ENCODE data around the gene SMOC1. TPM values are rescaled to one million over a fixed set of nuclear protein-coding genes. Genes with fewer than 3 reads are reported as not detected.

Gene SMOC1
- total RNA-seq, 1 donor from 2014 or later: 75.6 TPM

DNA sequence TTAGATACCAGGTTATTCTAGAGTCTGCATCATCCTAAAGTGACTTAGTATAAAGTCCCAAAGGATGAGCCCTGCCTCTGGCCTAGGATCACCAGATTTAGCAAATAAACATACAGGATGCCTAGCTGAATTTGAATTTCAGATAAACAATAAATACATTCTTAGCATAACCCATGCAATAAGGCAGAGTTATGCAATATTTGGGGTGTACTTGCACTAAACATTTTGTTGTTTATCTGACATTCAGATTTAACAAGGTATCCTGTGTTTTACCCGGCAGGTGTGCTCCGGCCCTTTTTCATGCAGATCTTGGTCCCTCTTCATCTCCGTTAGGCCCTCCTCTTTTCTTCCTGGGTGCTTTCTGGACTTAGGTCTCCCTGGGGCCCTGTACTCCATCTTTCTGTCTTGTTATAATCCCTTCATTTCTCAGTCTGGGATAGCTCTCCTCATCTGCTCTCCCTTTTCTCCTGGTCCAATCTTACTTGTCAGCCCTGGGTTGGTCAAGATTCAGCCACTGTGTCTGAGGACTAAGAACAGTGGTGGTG is 18.1 kb upstream of the SMOC1 start:
- ATAC-seq (no peak), DNase-seq (ENCODE audit: low spot score) (no peak)

DNA sequence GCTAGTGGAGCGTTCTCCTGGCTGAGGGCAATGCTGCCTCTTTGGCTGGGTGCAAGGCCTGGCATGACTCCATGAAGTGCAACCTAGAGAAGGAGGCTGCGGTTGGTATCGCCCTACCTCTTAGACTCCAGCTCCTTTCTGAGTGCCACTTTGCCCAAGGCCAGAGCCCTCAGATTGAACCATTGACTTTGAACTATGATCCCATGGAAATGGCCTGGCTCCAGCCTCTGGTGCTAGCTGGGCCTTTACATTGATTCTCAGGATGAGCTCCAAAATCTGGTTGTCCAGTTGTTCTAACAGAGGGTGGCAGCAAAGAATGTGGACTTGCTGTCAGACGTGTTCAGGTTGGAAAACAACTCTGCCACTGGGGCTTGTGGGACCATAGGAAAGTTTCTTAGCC is 16.1 kb upstream of the SMOC1 start:
- ATAC-seq (peak; percentile 97), DNase-seq (ENCODE audit: low spot score) (peak; percentile 83)

DNA sequence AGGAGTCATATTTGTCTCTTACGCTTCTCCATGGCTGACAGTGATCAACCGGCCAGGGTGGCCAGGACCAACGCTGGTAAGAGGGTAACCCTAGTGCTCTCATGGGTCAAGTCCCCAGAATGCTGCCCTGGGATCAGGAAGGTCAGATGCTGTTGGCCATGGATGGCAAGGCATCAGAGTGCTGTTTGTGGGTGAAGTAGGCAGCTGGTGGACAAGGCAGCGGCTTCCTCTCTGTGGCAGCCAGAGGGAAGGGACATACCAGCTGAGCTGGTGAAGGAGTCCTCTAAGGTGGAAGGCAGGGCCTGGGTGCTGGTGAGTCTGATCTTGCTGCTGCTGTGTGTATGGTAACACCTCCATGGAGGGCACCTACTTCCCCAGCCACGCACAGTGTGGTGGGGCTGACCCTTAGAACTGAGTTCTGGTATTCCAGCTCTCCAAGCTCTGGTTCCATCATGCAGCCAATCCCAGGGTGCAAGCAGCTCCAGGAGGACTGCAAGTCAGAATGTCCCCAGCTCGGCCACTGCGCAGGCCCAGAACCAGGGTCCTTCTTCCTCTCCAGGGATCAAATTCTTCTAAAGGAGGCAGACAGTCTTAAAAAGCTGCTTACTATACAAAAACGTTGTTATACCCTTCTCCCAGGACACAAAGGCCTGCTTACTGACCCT is 13.4 kb upstream of the SMOC1 start:
- DNase-seq (ENCODE audit: low spot score): no peak
- no peak for ATAC-seq

DNA sequence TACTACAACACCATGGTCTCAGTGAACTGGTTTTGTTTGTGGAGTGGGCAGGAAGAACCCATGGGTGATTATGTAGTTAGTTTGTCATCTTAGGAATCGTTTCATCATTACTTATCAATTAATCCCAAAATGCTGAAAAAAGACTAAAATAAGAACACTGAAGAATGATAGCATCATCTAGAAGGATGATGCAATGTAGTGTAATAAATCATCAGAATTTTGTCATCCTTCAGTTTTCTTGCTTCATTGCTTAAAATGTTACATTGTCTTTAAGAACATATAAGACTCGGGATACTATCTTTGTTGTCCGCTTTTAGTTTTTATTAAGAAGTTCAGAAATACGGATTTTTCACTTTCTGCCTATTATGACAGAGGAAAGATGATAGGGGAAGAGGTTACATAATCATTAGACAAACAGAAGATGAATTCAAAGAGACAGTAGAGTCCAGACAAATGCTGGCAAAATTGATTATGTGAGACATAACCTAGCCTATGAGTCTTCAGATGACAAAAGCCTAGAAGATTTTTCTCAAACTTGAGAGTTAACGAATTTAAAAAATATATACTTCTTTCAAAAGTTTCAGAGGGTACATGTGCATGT is 10.8 kb upstream of the SMOC1 start:
- peak; percentile 68 for ATAC-seq

DNA sequence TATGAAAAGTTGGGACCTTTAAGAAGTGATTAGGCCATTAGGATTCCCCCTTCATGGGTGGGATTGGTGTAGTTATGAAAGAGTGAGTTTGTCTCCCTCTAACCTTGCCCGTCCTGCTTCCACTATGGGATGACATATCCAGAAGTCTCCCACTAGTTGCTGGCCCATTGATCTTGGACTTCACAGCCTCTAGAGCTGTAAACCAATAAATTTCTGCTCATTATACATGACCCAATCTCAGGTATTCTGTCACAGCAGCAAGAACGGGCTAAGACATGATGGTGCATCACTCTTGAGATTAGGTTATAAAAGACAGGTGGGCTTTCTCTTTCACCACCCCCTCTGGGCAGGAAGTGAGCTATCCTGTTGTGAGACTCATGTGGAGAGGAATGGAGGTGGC is 8.6 kb upstream of the SMOC1 start:
- DNase-seq (ENCODE audit: low spot score) (no peak), ATAC-seq (no peak)

More for the DNA sequence above, 10.8 kb upstream of the SMOC1 start:
- no peak for DNase-seq (ENCODE audit: low spot score)

DNA sequence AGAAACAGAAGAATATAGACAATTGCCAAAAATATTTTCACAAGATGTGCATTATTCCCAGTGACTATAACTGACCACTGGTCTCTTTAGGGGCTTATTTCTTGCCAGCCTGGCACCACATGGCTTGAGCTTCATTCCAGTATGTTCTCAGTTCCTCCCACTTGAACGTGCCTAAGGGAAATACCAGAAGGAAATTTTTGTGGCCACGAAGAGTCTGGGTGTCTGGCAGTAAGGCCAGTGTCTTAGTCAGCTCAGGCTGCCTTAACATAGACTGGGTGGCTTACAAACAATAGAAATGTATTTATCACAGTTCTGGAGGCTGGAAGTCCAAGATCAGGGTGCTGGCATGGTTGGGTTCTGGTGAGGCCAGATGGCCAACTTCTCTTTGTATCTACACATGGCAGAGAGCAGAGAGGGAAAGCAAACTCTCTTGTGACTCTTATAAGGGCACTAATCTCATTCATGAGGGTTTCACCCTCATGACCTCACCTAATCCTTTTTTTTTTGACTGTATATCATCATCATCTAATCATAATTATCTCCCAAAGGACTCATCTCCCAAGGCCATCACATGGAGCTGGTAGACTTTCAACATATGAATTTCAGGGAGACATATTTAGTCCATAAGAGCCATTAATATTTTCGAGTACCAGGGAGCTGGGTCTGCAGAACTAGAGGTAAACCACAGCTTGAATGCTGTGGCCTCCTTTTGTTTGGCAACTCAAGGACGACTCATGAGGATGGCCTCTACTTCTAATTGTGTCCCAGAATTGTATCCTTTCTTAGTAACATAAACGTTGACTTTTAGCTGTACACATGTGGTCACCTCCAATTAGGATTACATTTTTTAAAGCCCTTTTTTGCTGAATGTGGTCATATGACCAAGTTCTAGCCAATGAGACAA is 5.1 kb upstream of the SMOC1 start:
- DNase-seq (ENCODE audit: low spot score): no peak
- ATAC-seq: no peak

DNA sequence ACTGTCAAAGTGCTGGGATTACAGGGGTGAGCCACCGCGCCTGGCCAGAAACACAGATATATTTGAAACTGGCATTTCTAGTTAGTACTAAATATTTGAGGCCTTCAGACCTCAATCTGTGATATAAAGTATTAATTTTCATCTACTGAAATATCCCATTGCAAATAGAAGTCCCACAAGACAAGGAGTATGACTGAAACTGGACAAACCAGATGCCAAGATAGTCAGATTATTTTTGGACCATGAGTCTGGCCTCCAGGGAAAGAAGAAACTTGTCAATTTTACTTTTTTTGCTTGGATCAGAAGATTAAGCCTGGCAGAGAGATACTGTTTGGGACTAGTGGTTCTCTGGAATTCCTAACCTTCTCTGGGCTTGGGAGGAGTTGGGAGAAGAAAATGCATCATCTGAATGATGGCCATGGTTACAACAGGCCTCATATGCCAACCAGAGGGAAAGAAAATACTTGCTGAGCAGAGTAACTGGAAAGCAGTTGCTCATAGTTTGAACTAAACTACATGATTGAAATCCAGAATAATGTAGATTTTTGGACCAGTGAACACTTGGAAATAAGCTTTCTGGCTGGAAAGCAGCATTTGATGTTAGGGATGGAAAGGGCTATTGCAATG is 2.9 kb upstream of the SMOC1 start:
- ATAC-seq: no peak
- no peak for DNase-seq (ENCODE audit: low spot score)

DNA sequence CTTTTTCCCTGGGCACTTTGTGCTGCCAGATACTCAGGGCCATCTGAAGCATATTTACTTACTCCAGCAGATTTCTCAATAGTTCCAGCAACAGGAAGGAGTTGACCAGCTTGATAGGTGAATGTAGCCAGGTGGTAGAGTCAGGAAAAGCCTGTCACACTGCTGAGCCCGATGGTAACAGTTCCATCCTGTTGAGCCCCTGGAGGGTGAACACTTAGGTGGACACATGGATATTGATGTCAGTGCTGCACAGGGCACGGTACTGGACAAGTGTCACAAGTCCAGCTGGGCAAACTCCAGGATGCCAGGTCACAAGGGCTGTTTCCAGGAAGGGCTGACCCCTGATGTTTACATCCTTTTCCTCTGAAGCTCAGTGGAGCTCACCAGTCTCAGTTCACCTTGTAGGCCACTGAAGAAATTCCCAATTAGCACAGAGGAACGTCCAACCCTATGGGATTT is 2.3 kb upstream of the SMOC1 start:
- ATAC-seq: peak; percentile 54

GRCh38 chr14:69877492-69877891 is 1.7 kb upstream of the SMOC1 start:
- peak; percentile 52 for ATAC-seq
- DNase-seq (ENCODE audit: low spot score): no peak

More for the DNA sequence above, 2.3 kb upstream of the SMOC1 start:
- peak; percentile 76 for DNase-seq (ENCODE audit: low spot score)

GRCh38 chr14:69878251-69878650 is 965 bp upstream of the SMOC1 start:
- DNase-seq (ENCODE audit: low spot score): no peak
- no peak for ATAC-seq

GRCh38 chr14:69880044-69880487 is 850 bp downstream of the SMOC1 start:
- peak; percentile 73 for DNase-seq (ENCODE audit: low spot score)
- ATAC-seq: peak; percentile 58

DNA sequence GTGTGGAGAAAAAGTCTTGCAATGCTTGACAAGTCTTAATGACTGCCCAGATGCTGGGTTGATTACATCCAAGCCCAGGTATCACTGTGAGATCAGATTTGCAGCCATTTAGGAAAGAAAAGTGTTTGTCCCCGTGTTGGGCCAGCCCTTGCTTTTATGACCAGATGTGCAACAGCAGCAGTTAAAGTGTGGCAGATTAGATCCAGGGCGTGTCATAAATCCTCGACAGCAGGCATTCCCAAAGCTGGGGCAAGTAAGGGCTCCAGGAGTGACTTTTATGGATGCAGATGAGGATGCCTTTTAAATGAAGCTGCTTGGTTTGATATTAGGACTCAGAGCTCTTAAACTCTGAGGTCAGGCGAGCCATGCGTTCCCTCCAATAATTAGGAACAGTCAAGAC is 1.7 kb downstream of the SMOC1 start:
- DNase-seq (ENCODE audit: low spot score) (no peak), ATAC-seq (no peak)

GRCh38 chr14:69882116-69882864 is 3.1 kb downstream of the SMOC1 start:
- no peak for ATAC-seq
- no peak for DNase-seq (ENCODE audit: low spot score)

DNA sequence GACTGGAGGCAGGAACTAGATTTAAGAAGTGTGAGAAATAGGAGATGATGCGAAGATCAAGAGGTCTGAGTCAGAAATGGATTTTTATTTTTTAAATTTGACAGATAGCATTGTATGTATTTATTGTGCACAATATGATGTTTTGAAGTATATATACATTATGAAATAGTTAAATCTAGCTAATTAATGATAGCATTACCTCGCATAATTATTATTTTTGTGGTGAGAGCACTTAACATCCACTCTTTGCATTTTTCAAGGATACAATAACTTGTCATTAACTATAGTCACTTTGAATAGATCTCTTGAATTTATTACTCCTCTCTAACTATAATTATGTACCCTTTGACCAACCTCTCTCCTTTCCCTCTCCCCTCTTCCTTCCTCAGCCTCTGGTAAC is 3.7 kb downstream of the SMOC1 start:
- DNase-seq (ENCODE audit: low spot score) (no peak), ATAC-seq (no peak)

- DNase-seq (ENCODE audit: low spot score): no peak
- no peak for ATAC-seq
Measured at GRCh38 chr14:69886453-69887242, 7.4 kb downstream of the SMOC1 start.

DNA sequence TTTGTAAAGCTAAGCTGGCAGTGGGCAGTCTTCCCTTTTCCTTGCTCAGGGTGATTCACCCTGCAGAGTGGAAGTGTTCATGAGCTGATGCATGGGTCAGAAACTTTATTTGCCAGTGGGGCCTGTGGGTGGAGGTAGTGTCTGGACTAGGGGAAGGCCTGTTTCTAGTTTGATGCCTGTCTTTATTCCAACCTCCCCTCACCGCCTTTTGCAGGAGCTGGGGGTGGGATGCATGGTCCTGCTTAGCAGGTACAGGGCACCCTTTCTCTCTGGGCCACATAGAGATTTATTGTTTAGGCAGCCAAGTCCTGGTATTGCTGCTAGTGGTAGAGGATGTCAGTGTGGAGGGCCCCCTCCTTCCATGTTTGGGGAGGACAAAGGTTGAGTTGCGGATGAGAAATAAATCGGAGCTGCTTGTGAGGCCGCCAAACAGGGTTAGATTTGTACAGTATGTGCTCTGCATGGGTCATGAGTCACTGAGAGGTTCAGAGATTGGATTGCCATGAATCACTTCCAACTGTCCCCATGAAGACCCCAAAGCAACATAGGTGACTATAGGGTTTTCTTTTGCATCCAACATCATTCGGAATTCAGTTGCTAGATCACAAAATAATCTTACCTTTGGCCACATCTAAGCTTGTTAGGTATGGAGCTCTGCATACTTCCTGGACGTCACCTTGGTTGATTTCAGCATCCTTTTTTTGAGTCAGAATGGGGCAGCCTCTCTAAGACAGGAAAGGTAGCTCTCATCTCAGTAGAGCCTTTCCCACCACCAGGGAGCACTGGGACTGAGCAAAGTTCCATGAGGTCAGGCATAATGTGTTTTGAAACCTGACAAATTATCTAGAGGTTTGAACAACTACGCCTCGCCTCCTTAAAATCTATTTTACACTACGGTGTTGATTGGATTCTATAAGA is 8.8 kb downstream of the SMOC1 start:
- DNase-seq (ENCODE audit: low spot score) (peak; percentile 85), ATAC-seq (peak; percentile 91)

- no peak for DNase-seq (ENCODE audit: low spot score)
- ATAC-seq: no peak
Measured at GRCh38 chr14:69891422-69891821, 12.2 kb downstream of the SMOC1 start.

GRCh38 chr14:69895109-69895508 is 15.9 kb downstream of the SMOC1 start:
- ATAC-seq (no peak), DNase-seq (ENCODE audit: low spot score) (no peak)

All from left lobe of liver (tissue), 2 donors.